GM12891 (cell line): ENCODE measurements around the gene SLK.

Experiments used
- POLR2A ChIP-seq: IDR thresholded peaks from 2 replicates; pipeline ENCODE4 v1.6.1; 2011; ENCODE audit warnings: low read depth, low read length, control low read depth
- POLR2AphosphoS5 ChIP-seq: IDR thresholded peaks from 2 replicates; pipeline ENCODE4 v1.6.1; 2011; ENCODE audit warnings: low read depth, low read length, control low read depth
- SPI1 ChIP-seq: IDR thresholded peaks from 2 replicates; pipeline ENCODE4 v1.6.1; 2011; ENCODE audit warnings: low read depth, low read length, control low read depth
- TAF1 ChIP-seq: IDR thresholded peaks from 2 replicates; pipeline ENCODE4 v1.6.1; 2011; ENCODE audit warnings: low read depth, low read length, control low read depth

DNA sequence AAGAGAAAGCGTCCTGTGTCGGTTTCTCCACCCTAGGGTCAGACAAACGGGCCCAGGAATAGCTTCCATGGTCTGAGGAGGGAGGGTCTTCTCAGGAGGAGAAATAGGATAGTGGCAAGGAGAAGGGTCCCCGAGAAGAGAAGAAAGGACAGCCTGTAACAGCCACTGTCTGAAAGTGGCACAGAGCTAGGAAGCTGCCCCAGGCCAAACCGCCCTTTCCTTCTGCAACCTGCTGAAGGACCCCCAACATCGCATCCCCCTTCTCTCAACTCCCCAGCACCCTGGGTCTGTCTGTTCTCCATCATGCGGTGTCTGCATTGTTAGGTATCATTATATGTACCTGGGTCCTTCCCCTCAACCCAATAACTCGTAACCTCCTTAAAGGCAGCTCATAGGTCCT, 71.6 kb downstream of the SLK start:
- TF ChIP-seq POLR2A (no peak), SPI1 (no peak), TAF1 (no peak), POLR2AphosphoS5 (no peak)
